GM12874 (cell line): ENCODE measurements around the gene ACR.

Experiments
- CTCF ChIP-seq: IDR thresholded peaks from 2 replicates; pipeline ENCODE4 v1.5.1; 2011; ENCODE audit warnings: low read depth, mild to moderate bottlenecking, control low read depth, low read length, moderate library complexity; ENCODE audit not compliant: insufficient read depth

The ACR gene

GRCh38 chr22:50699756-50700386, 38.1 kb upstream of the ACR start:
- TF ChIP-seq CTCF: peak; percentile 29; the same call in 1 of the 2 replicates

- TF ChIP-seq CTCF: no peak
Observed at GRCh38 chr22:50700387-50701075, 37.5 kb upstream of the ACR start.

- no peak for TF ChIP-seq CTCF
Observed at GRCh38 chr22:50701076-50701419, 37.0 kb upstream of the ACR start.

GRCh38 chr22:50701428-50702154, 36.4 kb upstream of the ACR start:
- TF ChIP-seq CTCF: no peak

GRCh38 chr22:50702261-50702671, 35.7 kb upstream of the ACR start:
- TF ChIP-seq CTCF: no peak

- TF ChIP-seq CTCF: no peak
Observed at GRCh38 chr22:50702821-50703725, 34.9 kb upstream of the ACR start.
